Trophoblast cell (in vitro differentiated cells and primary cell): Measurements from ENCODE around the gene THOC6.

Experiments
- DNase-seq, 2 donors: peaks; one replicate each; pipeline ENCODE4 v3.0.0-alpha.2; 2016
- H2AFZ ChIP-seq: 2 replicates; pipeline ENCODE4 v1.6.1; 2013; ENCODE audit warnings: low read length, moderate library complexity, mild to moderate bottlenecking; ENCODE audit not compliant: insufficient read depth, poor library complexity
- H2AK5ac ChIP-seq: 2 replicates; pipeline ENCODE4 v1.6.1; 2013; ENCODE audit warnings: mild to moderate bottlenecking, low read length
- H2BK120ac ChIP-seq: 2 replicates; pipeline ENCODE4 v1.6.1; 2013; ENCODE audit warnings: low read length, mild to moderate bottlenecking, moderate library complexity; ENCODE audit not compliant: insufficient read depth, poor library complexity
- H2BK12ac ChIP-seq: 2 replicates; pipeline ENCODE4 v1.6.1; 2013; ENCODE audit warnings: mild to moderate bottlenecking, low read length, moderate library complexity
- H2BK5ac ChIP-seq: 2 replicates; pipeline ENCODE4 v1.6.1; 2013; ENCODE audit warnings: low read length, low read depth, moderate library complexity, mild to moderate bottlenecking; ENCODE audit not compliant: poor library complexity
- H3K14ac ChIP-seq: 2 replicates; pipeline ENCODE4 v1.6.1; 2013; ENCODE audit warnings: mild to moderate bottlenecking, low read length
- H3K18ac ChIP-seq: 2 replicates; pipeline ENCODE4 v1.6.1; 2013; ENCODE audit warnings: mild to moderate bottlenecking, low read length
- H3K23ac ChIP-seq: 2 replicates; pipeline ENCODE4 v1.6.1; 2013; ENCODE audit warnings: low read length
- H3K27ac ChIP-seq: 2 replicates; pipeline ENCODE4 v1.5.1; 2013; ENCODE audit warnings: low read depth, mild to moderate bottlenecking, inconsistent platforms, low read length, moderate library complexity
- H3K27me3 ChIP-seq: 2 replicates; pipeline ENCODE4 v1.6.1; 2013; ENCODE audit warnings: inconsistent platforms, mild to moderate bottlenecking, low read length, moderate library complexity; ENCODE audit not compliant: insufficient read depth
- H3K36me3 ChIP-seq, 2 experiments: 1 replicate in 1 of 2; 2 replicates in 1 of 2; pipeline ENCODE4 v1.6.1; 2013; ENCODE audit warnings: low read length in 2 of 2, mild to moderate bottlenecking in 2 of 2, moderate library complexity in 1 of 2; ENCODE audit not compliant: insufficient read depth in 2 of 2, control insufficient read depth in 1 of 2
- H3K4ac ChIP-seq: 2 replicates; pipeline ENCODE4 v1.6.1; 2013; ENCODE audit warnings: low read depth, mild to moderate bottlenecking, low read length, moderate library complexity
- H3K4me1 ChIP-seq, 2 experiments: 1 replicate in 1 of 2; 2 replicates in 1 of 2; pipeline ENCODE4 v1.6.1; 2013; ENCODE audit warnings: low read length in 2 of 2, mild to moderate bottlenecking in 2 of 2, moderate library complexity in 1 of 2; ENCODE audit not compliant: insufficient read depth in 2 of 2, control insufficient read depth in 1 of 2
- H3K4me2 ChIP-seq: 2 replicates; pipeline ENCODE4 v1.6.1; 2013; ENCODE audit warnings: inconsistent platforms, mild to moderate bottlenecking, low read length, moderate library complexity
- H3K4me3 ChIP-seq: 2 replicates; pipeline ENCODE4 v1.5.1; 2013; ENCODE audit warnings: mild to moderate bottlenecking, low read depth, low read length, inconsistent platforms
- H3K79me1 ChIP-seq: one replicate; pipeline ENCODE4 v1.6.1; 2013; ENCODE audit warnings: low read length
- H3K79me2 ChIP-seq: 2 replicates; pipeline ENCODE4 v1.6.1; 2013; ENCODE audit warnings: low read length, mild to moderate bottlenecking; ENCODE audit not compliant: control insufficient read depth, insufficient read depth, poor library complexity
- H3K9ac ChIP-seq: 2 replicates; pipeline ENCODE4 v1.6.1; 2013; ENCODE audit warnings: mild to moderate bottlenecking, low read length
- H3K9me3 ChIP-seq: 2 replicates; pipeline ENCODE4 v1.6.1; 2013; ENCODE audit warnings: low read depth, mild to moderate bottlenecking, control low read depth, inconsistent platforms, low read length; ENCODE audit not compliant: insufficient read depth
- H4K12ac ChIP-seq: 2 replicates; pipeline ENCODE4 v1.6.1; 2013; ENCODE audit warnings: low read depth, mild to moderate bottlenecking, low read length, moderate library complexity
- H4K8ac ChIP-seq: 2 replicates; pipeline ENCODE4 v1.6.1; 2013; ENCODE audit warnings: low read depth, mild to moderate bottlenecking, low read length, moderate library complexity
- H4K91ac ChIP-seq: one replicate; pipeline ENCODE4 v1.6.1; 2013; ENCODE audit warnings: low read depth, mild to moderate bottlenecking, low read length, moderate library complexity
- WGBS: extraction: QIAGEN DNeasy Blood & Tissue Kit; methylation state at CpG from one replicate; pipeline ENCODE4 v1.1.7; 2013; ENCODE audit warnings: missing lambda C conversion rate; ENCODE audit not compliant: insufficient read length, insufficient coverage; ENCODE audit errors: extremely low coverage; 5-methylcytosine and 5-hydroxymethylcytosine counted together

The THOC6 gene

GRCh38 chr16:2976673-2977072 is 47.2 kb upstream of the THOC6 start:
- WGBS, result no CpG with 5 or more reads among the region's 15 CpGs
- H3K27me3 ChIP-seq, result no peaks in the 10 kb centered on the region
- peaks cover 53 to 60% of the 10 kb centered on the region in 2 experiments for H3K36me3 ChIP-seq
- H3K18ac ChIP-seq, result no peak overlapping the region
- H3K27ac ChIP-seq, result no peak overlapping the region
- no peak overlapping the region for H3K23ac ChIP-seq
- no peak overlapping the region for H3K9ac ChIP-seq
- peaks cover 15% of the 10 kb centered on the region for H3K79me1 ChIP-seq
- H2AK5ac ChIP-seq, result no peak overlapping the region
- H3K4me1 ChIP-seq, result peaks cover 16 to 17% of the 10 kb centered on the region in 2 experiments
- no peak overlapping the region for H3K4me3 ChIP-seq
- no peak overlapping the region for H3K4me2 ChIP-seq
- H2BK5ac ChIP-seq, result no peak overlapping the region
- H3K9me3 ChIP-seq, result no peaks in the 10 kb centered on the region
- no peak overlapping the region for H4K8ac ChIP-seq
- peaks cover 10% of the 10 kb centered on the region for H3K79me2 ChIP-seq
- H2BK12ac ChIP-seq, result no peak overlapping the region
- no peak overlapping the region for H3K4ac ChIP-seq
- no peak overlapping the region for H2BK120ac ChIP-seq
- no peak for DNase-seq
- H4K91ac ChIP-seq, result no peak overlapping the region
- no peak overlapping the region for H4K12ac ChIP-seq
- no peak overlapping the region for H3K14ac ChIP-seq
- H2AFZ ChIP-seq, result no peak overlapping the region

GRCh38 chr16:2977440-2977839 is 46.4 kb upstream of the THOC6 start:
- peaks cover 45 to 53% of the 10 kb centered on the region in 2 experiments for H3K36me3 ChIP-seq

GRCh38 chr16:2979669-2980226 is 44.1 kb upstream of the THOC6 start:
- H3K4ac ChIP-seq, result peak overlapping the region; percentile 73
- H2AFZ ChIP-seq, result peak overlapping the region; percentile 78
- H3K23ac ChIP-seq, result no peak overlapping the region
- WGBS, result no CpG with 5 or more reads among the region's 43 CpGs
- peak overlapping the region; percentile 76 for H3K9ac ChIP-seq
- H3K79me2 ChIP-seq, result peaks cover 10% of the 10 kb centered on the region
- H2AK5ac ChIP-seq, result peak overlapping the region; percentile 59
- peaks cover 15% of the 10 kb centered on the region for H3K79me1 ChIP-seq
- peak overlapping the region; percentile 37 for H3K27ac ChIP-seq
- no peak overlapping the region for H2BK12ac ChIP-seq
- H3K9me3 ChIP-seq, result no peaks in the 10 kb centered on the region
- peak overlapping the region; percentile 54 for H3K18ac ChIP-seq
- H3K4me2 ChIP-seq, result peak overlapping the region; percentile 80
- peak overlapping the region; percentile 84 for H2BK5ac ChIP-seq
- H4K8ac ChIP-seq, result peak overlapping the region; percentile 53
- H4K12ac ChIP-seq, result peak overlapping the region; percentile 38
- peak overlapping the region; percentile 65 for H2BK120ac ChIP-seq
- H4K91ac ChIP-seq, result peak overlapping the region; percentile 89
- peak overlapping the region; percentile 85 for H3K4me3 ChIP-seq
- peaks cover 26 to 34% of the 10 kb centered on the region in 2 experiments for H3K36me3 ChIP-seq
- H3K14ac ChIP-seq, result peak overlapping the region; percentile 63
- H3K27me3 ChIP-seq, result no peaks in the 10 kb centered on the region
- peaks cover 17 to 23% of the 10 kb centered on the region in 2 experiments for H3K4me1 ChIP-seq
- DNase-seq, result no peak

More at GRCh38 chr16:2977440-2977839, 46.4 kb upstream of the THOC6 start:
- Histone ChIP-seq H3K27ac (no peak overlapping the region), H3K4me3 (no peak overlapping the region), H3K4me1 (peaks cover 17 to 21% of the 10 kb centered on the region in 2 experiments), H3K9me3 (no peaks in the 10 kb centered on the region), H3K4ac (no peak overlapping the region), H3K23ac (no peak overlapping the region), H3K79me2 (peaks cover 10% of the 10 kb centered on the region), H2AK5ac (no peak overlapping the region), H2AFZ (no peak overlapping the region), H3K9ac (no peak overlapping the region), H2BK120ac (no peak overlapping the region), H3K79me1 (peaks cover 15% of the 10 kb centered on the region), H4K91ac (no peak overlapping the region), H3K18ac (no peak overlapping the region), H3K14ac (no peak overlapping the region), H2BK5ac (no peak overlapping the region), H4K8ac (no peak overlapping the region), H2BK12ac (no peak overlapping the region), H3K4me2 (no peak overlapping the region), H4K12ac (no peak overlapping the region), H3K27me3 (no peaks in the 10 kb centered on the region)
- no CpG with 5 or more reads among the region's 6 CpGs for WGBS
- DNase-seq, result no peak

- Histone ChIP-seq H3K4ac (peak within 1 kb of the TSS; percentile 97), H3K4me2 (peak within 1 kb of the TSS; percentile 96), H3K14ac (peak within 1 kb of the TSS; percentile 99), H3K27me3 (no peaks in the 10 kb centered on the region), H3K4me1 (peaks cover 17 to 23% of the 10 kb centered on the region in 2 experiments), H4K8ac (peak within 1 kb of the TSS; percentile 100), H2AK5ac (peak within 1 kb of the TSS; percentile 99), H2AFZ (peak within 1 kb of the TSS; percentile 93), H3K23ac (no peak within 1 kb of the TSS), H2BK120ac (peak within 1 kb of the TSS; percentile 97), H3K79me2 (peaks cover 10% of the 10 kb centered on the region), H4K12ac (peak within 1 kb of the TSS; percentile 97), H2BK12ac (peak within 1 kb of the TSS; percentile 25), H3K27ac (peak within 1 kb of the TSS; percentile 91), H3K36me3 (peaks cover 19 to 26% of the 10 kb centered on the region in 2 experiments), H3K9ac (peak within 1 kb of the TSS; percentile 98), H2BK5ac (peak within 1 kb of the TSS; percentile 90), H4K91ac (peak within 1 kb of the TSS; percentile 99), H3K9me3 (no peaks in the 10 kb centered on the region), H3K4me3 (peak within 1 kb of the TSS; percentile 88), H3K18ac (peak within 1 kb of the TSS; percentile 100), H3K79me1 (peaks cover 15% of the 10 kb centered on the region)
- DNase-seq, result peak; percentile 93 to 97
- WGBS, result no CpG with 5 or more reads among the region's 91 CpGs
These were observed 43.3 kb upstream of the THOC6 start, which contains the start of gene PKMYT1 for GRCh38 chr16:2980227-2981176. Gene PKMYT1, minus strand, starts transcription at chr16:2980446. Its CDS starts 789 bp downstream, at chr16:2979657.
